K562 (cell line): ENCODE results near the gene CKAP5. TPM values are rescaled to one million over a fixed set of nuclear protein-coding genes. Genes with fewer than 3 reads are reported as not detected.

Source experiments
- ATAC-seq: fragments of 200-7000 bp; cut with Tn5 transposase; 3 replicates; pipeline ENCODE4 v1.9.1; 2020; ENCODE audit warnings: moderate library complexity
- BruUV-seq: library from RNA; stranded (reverse); fragments of 400-500 nt; replicated peaks from 2 replicates; lab custom pipeline; 2021; lab: Mats Ljungman, UMichigan
- CTCF ChIA-PET: fragments of 300-600 bp; formaldehyde crosslinking; extraction: SDS; loops from one replicate; lab custom pipeline; 2021; ENCODE audit warnings: low intra/inter-chr PET ratio; lab: Yijun Ruan, JAX
- POLR2A ChIA-PET: fragments of 300-600, 350-650 bp; sonication (Branson Sonifier 250); formaldehyde crosslinking; extraction: SDS; loops from one replicate; lab custom pipeline; 2021; ENCODE audit warnings: antibody characterized with exemption, inconsistent platforms; lab: Yijun Ruan, JAX
- DNase-seq, 4 experiments: peaks; one replicate each; pipeline versions ENCODE4 v3.0.0 to v3.0.0-alpha.2; 2011 to 2018; ENCODE audit warnings: low spot score in 3 of 4, mixed read lengths in 3 of 4; ENCODE audit errors: extremely low read depth in 1 of 4
- FAIRE-seq: peaks from 2 replicates; lab custom pipeline; 2011; peaks lifted over from hg19 to GRCh38; lab: Jason Lieb, UNC
- H2AFZ ChIP-seq: 2 replicates; pipeline ENCODE4 v1.6.0; 2011; ENCODE audit warnings: low read depth, low read length, control low read depth, inconsistent platforms
- H3K27ac ChIP-seq: fragments of 200-600 bp; 3 replicates; pipeline ENCODE4 v1.8.0; 2011; ENCODE audit warnings: low read depth, mild to moderate bottlenecking, control low read depth, inconsistent platforms, low read length, moderate library complexity, mixed read lengths; ENCODE audit errors: extremely low read depth
- H3K27me3 ChIP-seq, 2 experiments: fragments of 300-600 bp in 1 of 2; 2 replicates in 1 of 2; 3 replicates in 1 of 2; pipeline versions ENCODE4 v1.6.0 to v1.8.0; 2011; ENCODE audit warnings: inconsistent platforms in 2 of 2, low read length in 2 of 2, mild to moderate bottlenecking in 1 of 2, mixed read lengths in 1 of 2, moderate library complexity in 1 of 2; ENCODE audit not compliant: control insufficient read depth in 2 of 2, insufficient read depth in 2 of 2
- H3K36me3 ChIP-seq: fragments of 300-600 bp; 3 replicates; pipeline ENCODE4 v1.8.0; 2011; ENCODE audit warnings: mild to moderate bottlenecking, low read length, inconsistent platforms; ENCODE audit not compliant: control insufficient read depth, insufficient read depth
- H3K4me1 ChIP-seq, 2 experiments: fragments of 200-600 bp in 1 of 2; replicated peaks in 1 of 2; 2 replicates in 1 of 2; 3 replicates in 1 of 2; pipeline versions ENCODE4 v1.5.1 to v1.8.0; 2011; ENCODE audit warnings: inconsistent platforms in 2 of 2, low read length in 2 of 2, mild to moderate bottlenecking in 1 of 2, mixed read lengths in 1 of 2, moderate library complexity in 1 of 2; ENCODE audit not compliant: control insufficient read depth in 2 of 2, insufficient read depth in 2 of 2
- H3K4me2 ChIP-seq: 2 replicates; pipeline ENCODE4 v1.6.1; 2011; ENCODE audit warnings: low read length, control low read depth, inconsistent platforms, mixed read lengths; ENCODE audit not compliant: insufficient read depth
- H3K4me3 ChIP-seq: fragments of 200-600 bp; sonication (generic), shearing (Covaris generic); 2 replicates; pipeline ENCODE4 v1.5.1; 2016; ENCODE audit warnings: control low read depth, inconsistent platforms
- H3K79me2 ChIP-seq: fragments of 200-600 bp; 3 replicates; pipeline ENCODE4 v1.8.0; 2011; ENCODE audit warnings: low read length, inconsistent platforms; ENCODE audit not compliant: control insufficient read depth, insufficient read depth
- H3K9ac ChIP-seq, 2 experiments: 2 replicates each; pipeline versions ENCODE4 v1.6.0 to v1.6.1; 2011; ENCODE audit warnings: low read depth in 2 of 2, low read length in 2 of 2, control low read depth in 1 of 2, inconsistent platforms in 1 of 2, mild to moderate bottlenecking in 1 of 2, mixed read lengths in 1 of 2; ENCODE audit not compliant: insufficient read depth in 1 of 2
- H3K9me1 ChIP-seq: one replicate; pipeline ENCODE4 v1.6.0; 2011; ENCODE audit warnings: inconsistent platforms, mild to moderate bottlenecking, low read length, moderate library complexity; ENCODE audit not compliant: control insufficient read depth, insufficient read depth
- H3K9me3 ChIP-seq: replicated peaks from 2 replicates; pipeline ENCODE4 v1.5.1; 2011; ENCODE audit warnings: low read depth, low read length, inconsistent platforms; ENCODE audit not compliant: control insufficient read depth, insufficient read depth
- H4K20me1 ChIP-seq: replicated peaks from 2 replicates; pipeline ENCODE4 v1.6.1; 2011; ENCODE audit warnings: low read length, inconsistent platforms, mixed read lengths; ENCODE audit not compliant: control insufficient read depth, insufficient read depth
- CCNT2 ChIP-seq: IDR thresholded peaks from 2 replicates; pipeline ENCODE4 v1.6.1; 2011; ENCODE audit warnings: borderline replicate concordance, low read depth, mild to moderate bottlenecking, moderate library complexity, mixed read lengths, low read length; ENCODE audit not compliant: insufficient read length; ENCODE audit errors: extremely low read depth
- L3MBTL2 ChIP-seq: fragments of 450-650 bp; IDR thresholded peaks from 2 replicates; pipeline ENCODE4 v1.6.1; 2016; ENCODE audit warnings: mild to moderate bottlenecking, moderate library complexity
- MCM3 ChIP-seq: fragments of 450-650 bp; IDR thresholded peaks from 2 replicates; pipeline ENCODE4 v1.6.1; 2016
- NBN ChIP-seq: fragments of 450-650 bp; IDR thresholded peaks from 2 replicates; pipeline ENCODE4 v1.6.1; 2016; ENCODE audit warnings: low read depth, mild to moderate bottlenecking
- NRF1 ChIP-seq, 2 experiments: fragments of 450-650 bp; IDR thresholded peaks in 1 of 2; conservative IDR thresholded peaks in 1 of 2; 2 replicates each; pipeline ENCODE4 v1.6.1; 2014; ENCODE audit warnings: mild to moderate bottlenecking in 2 of 2
- WGBS: fragments of 100-300 bp; shearing (Covaris generic); methylation state at CpG from one replicate; pipeline ENCODE4 v1.1.6; 2016; ENCODE audit warnings: low coverage, mixed read lengths; ENCODE audit not compliant: insufficient coverage; ENCODE audit errors: missing lambda C conversion rate; 5-methylcytosine and 5-hydroxymethylcytosine counted together
- in situ Hi-C: fragments of 300-500 bp; cut with MboI; formaldehyde crosslinking; loops from 4 replicates; pipeline ENCODE4 v1.15.0; 2018; ENCODE audit warnings: inconsistent platforms, mixed read lengths
- intact Hi-C: fragments of 100-400 bp; cut with micrococcal nuclease; formaldehyde crosslinking; loops from 2 replicates; pipeline ENCODE4 v1.14.2; 2022
- polyA plus RNA-seq, 8 experiments: library from polyadenylated mRNA; depleted of rRNA in 4 of 8; stranded (reverse) in 5 of 8; unstranded in 3 of 8; fragments of >200 nt; fragmentation: Nextera tagmentation in 2 of 8; fragmentation: Illumina TruSeq in 1 of 8; extraction: Ambion mirVana in 2 of 8; extraction: Trizol in 1 of 8; gene quantifications; 2 replicates each; pipeline versions ENCODE4 v1.2.1 to v1.2.3, GENCODE V29; 2011 to 2014; ENCODE audit warnings: inconsistent platforms in 1 of 8, missing spikeins in 1 of 8
- total RNA-seq, 7 experiments: library from RNA; depleted of rRNA in 6 of 7; stranded (reverse); fragments of >200 nt in 6 of 7; fragmentation: Illumina TruSeq in 2 of 7; extraction: Trizol in 2 of 7; gene quantifications; 2 replicates each; pipeline versions ENCODE4 v1.2.1 to v1.2.3, GENCODE V29; 2011 to 2021; ENCODE audit warnings: low replicate concordance in 1 of 7
- TF ChIP-seq, protein P1 (sequence below), 3 experiments: fragments of 200-800 bp in 1 of 3; fragments of 250-450 bp in 1 of 3; fragments of 450-650 bp in 1 of 3; sonication (Bioruptor Pico) in 1 of 3; sonication (Bioruptor generic) in 1 of 3; formaldehyde crosslinking in 1 of 3; IDR thresholded peaks; 2 replicates each; pipeline versions ENCODE4 v1.6.1 to v1.8.0; 2016 to 2022; ENCODE audit warnings: mild to moderate bottlenecking in 2 of 3, missing genetic modification characterization in 2 of 3, missing compliant biosample characterization in 1 of 3, moderate library complexity in 1 of 3
- TF ChIP-seq, protein P2 (sequence below), 2 experiments: fragments of 450-650 bp; conservative IDR thresholded peaks; 2 replicates each; pipeline ENCODE4 v1.6.1; 2017; ENCODE audit warnings: mild to moderate bottlenecking in 2 of 2, moderate library complexity in 2 of 2

Gene CKAP5
- total and polyA plus RNA-seq, 9 of the 15 experiments (the other 6 are each of a cell fraction or from before 2014, with no cell fraction given), result 60.1 to 239 (median 139) TPM

DNA sequence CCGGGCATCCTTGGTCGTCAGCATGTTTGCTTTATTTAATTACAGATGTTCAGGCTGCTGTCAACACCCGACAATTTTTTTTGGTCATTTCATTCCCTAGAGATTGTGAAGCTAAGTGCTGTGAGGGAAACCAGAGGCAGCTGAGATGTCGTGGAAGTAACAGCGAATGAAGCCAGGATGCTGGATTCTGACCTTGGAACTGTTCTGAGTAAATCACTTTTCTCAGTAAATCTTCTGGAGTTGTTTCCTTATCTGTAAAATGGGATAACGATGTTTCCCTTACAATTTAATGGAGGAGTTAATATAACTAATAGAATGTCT, 390 bp upstream of the CKAP5 start:
- peak; percentile 8 for ATAC-seq
- Histone ChIP-seq H3K4me1 (peaks cover 6 to 18% of the 10 kb centered on the region in 2 experiments; a peak in 3 of 5 replicates), H3K4me2 (peak overlapping the region; percentile 89), H2AFZ (peak overlapping the region; percentile 77), H3K36me3 (peaks cover 18% of the 10 kb centered on the region), H4K20me1 (peaks cover 3% of the 10 kb centered on the region; the same call in 1 of the 2 replicates), H3K9me3 (no peaks in the 10 kb centered on the region; the same call in 1 of the 2 replicates), H3K27ac (peak overlapping the region; percentile 3; the same call in 1 of the 3 replicates), H3K4me3 (peak overlapping the region; percentile 76), H3K9ac (peak overlapping the region; percentile 90 to 93), H3K79me2 (peaks cover 46% of the 10 kb centered on the region), H3K9me1 (no peaks in the 10 kb centered on the region), H3K27me3 (no peaks in the 10 kb centered on the region)
- FAIRE-seq, result no peak
- TSS peak; percentile 88 for BruUV-seq
- in situ Hi-C loops (no loop called here), intact Hi-C loops (no loop called here)
- ChIA-PET POLR2A (interaction anchor here (0.6 to 2.1 kb wide), 9 partner anchors 9 to 302 kb away, joined by 3 to 11 read pairs (median 3); no protein-coding TSS in a partner anchor), CTCF (no interaction called here)
- TF ChIP-seq L3MBTL2 (peak; percentile 11; the same call in 1 of the 2 replicates), NBN (0 out of 2 replicates have a peak, but pooled peaks have one; percentile 10), CCNT2 (no peak), NRF1 (conservative IDR thresholded peaks at IDR 0.05 in 1 of 2, IDR thresholded peaks at IDR 0.05 in 1 of 2) (peak; percentile 4 to 36), MCM3 (no peak)
- TF ChIP-seq, protein P1, sequence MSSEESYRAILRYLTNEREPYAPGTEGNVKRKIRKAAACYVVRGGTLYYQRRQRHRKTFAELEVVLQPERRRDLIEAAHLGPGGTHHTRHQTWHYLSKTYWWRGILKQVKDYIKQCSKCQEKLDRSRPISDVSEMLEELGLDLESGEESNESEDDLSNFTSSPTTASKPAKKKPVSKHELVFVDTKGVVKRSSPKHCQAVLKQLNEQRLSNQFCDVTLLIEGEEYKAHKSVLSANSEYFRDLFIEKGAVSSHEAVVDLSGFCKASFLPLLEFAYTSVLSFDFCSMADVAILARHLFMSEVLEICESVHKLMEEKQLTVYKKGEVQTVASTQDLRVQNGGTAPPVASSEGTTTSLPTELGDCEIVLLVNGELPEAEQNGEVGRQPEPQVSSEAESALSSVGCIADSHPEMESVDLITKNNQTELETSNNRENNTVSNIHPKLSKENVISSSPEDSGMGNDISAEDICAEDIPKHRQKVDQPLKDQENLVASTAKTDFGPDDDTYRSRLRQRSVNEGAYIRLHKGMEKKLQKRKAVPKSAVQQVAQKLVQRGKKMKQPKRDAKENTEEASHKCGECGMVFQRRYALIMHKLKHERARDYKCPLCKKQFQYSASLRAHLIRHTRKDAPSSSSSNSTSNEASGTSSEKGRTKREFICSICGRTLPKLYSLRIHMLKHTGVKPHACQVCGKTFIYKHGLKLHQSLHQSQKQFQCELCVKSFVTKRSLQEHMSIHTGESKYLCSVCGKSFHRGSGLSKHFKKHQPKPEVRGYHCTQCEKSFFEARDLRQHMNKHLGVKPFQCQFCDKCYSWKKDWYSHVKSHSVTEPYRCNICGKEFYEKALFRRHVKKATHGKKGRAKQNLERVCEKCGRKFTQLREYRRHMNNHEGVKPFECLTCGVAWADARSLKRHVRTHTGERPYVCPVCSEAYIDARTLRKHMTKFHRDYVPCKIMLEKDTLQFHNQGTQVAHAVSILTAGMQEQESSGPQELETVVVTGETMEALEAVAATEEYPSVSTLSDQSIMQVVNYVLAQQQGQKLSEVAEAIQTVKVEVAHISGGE (CRISPR knock-in tag; IDR thresholded peaks at IDR 0.05), result peak in 1 of 3 experiments; percentile 52; a peak in 1 of 6 replicates
- TF ChIP-seq, protein P2, sequence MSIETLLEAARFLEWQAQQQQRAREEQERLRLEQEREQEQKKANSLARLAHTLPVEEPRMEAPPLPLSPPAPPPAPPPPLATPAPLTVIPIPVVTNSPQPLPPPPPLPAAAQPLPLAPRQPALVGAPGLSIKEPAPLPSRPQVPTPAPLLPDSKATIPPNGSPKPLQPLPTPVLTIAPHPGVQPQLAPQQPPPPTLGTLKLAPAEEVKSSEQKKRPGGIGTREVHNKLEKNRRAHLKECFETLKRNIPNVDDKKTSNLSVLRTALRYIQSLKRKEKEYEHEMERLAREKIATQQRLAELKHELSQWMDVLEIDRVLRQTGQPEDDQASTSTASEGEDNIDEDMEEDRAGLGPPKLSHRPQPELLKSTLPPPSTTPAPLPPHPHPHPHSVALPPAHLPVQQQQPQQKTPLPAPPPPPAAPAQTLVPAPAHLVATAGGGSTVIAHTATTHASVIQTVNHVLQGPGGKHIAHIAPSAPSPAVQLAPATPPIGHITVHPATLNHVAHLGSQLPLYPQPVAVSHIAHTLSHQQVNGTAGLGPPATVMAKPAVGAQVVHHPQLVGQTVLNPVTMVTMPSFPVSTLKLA (conservative IDR thresholded peaks at IDR 0.05), result peak in 1 of 2 experiments; percentile 3; a peak in 2 of 4 replicates
- WGBS, result 6% methylated on average over 6 of the region's 6 CpGs
- DNase-seq, result no peak
